Measurements from ENCODE around the gene LDLRAD4. TPM values are rescaled to one million over a fixed set of nuclear protein-coding genes. Genes with fewer than 3 reads are reported as not detected.

LDLRAD4 gene
- total RNA-seq, 1 experiment from 2014 or later, result not detected

- no peak for DNase-seq (ENCODE audit: low read depth)
These were observed 285.3 kb downstream of the LDLRAD4 start for GRCh38 chr18:13503836-13504235.

- DNase-seq (ENCODE audit: low read depth), result no peak
These were observed 287.3 kb downstream of the LDLRAD4 start for GRCh38 chr18:13505780-13506345.

DNA sequence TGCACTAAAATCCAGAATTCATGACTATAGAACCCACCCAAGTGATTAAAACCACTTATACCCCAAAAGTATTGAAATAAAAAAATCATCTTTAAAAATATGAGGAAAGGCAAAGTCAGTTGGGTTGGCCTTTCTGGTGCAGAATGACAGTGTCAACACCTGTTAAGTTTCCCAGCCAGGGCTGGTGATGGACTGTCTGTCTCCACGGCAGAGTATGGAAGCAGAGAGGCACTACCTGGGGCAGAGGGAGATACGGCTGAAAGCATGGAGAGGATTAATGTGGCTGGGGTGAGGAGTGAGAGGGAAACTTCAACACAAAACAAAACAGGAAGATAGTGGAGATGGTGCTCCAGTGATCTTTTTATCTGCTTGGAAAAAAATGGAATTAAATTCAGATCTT is 292.0 kb downstream of the LDLRAD4 start:
- DNase-seq (ENCODE audit: low read depth), result no peak

- no peak for DNase-seq (ENCODE audit: low read depth)
These were observed 293.5 kb downstream of the LDLRAD4 start for GRCh38 chr18:13511961-13512577.

GRCh38 chr18:13513021-13513420 is 294.5 kb downstream of the LDLRAD4 start:
- no peak for DNase-seq (ENCODE audit: low read depth)

DNA sequence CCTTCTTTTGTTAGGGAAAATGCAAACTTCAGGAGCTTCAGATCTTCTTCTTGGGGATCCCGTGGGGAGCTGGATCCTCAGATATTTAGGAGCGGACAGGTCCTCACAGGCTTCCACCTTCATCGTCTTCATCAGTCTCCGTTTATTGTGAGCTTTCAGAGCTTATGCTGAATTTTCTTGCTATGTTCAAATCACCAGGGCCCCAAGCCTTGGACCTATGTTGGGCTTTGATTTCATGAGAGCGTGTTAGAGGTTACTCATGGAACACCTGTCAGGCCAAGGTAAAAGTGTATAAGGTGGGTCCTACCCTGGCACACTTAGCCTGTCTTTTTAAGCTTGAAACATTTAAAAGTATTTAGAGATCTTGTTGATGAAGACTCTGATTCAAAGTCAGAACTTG is 294.9 kb downstream of the LDLRAD4 start:
- no peak for DNase-seq (ENCODE audit: low read depth)

DNA sequence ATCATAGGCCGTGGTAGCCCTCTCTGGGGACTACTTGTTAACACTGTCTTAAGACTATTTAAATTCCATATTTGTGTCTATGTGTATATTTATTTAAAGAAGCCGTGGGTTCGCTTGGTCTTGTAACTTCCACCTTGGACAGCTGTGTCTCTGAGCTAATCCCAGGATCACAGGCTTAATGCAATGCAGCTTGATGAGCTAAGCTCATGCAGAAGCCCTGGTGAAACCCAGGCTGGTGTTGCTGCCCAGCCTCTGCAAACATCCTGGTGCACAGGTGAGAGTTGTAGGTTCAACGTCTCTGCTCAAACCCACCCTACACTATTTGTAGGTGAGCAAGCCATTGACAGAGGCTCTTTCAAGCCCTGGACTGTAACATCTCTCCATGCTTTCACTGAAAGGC is 296.0 kb downstream of the LDLRAD4 start:
- DNase-seq (ENCODE audit: low read depth), result no peak

GRCh38 chr18:13516855-13517254 is 298.3 kb downstream of the LDLRAD4 start:
- no peak for DNase-seq (ENCODE audit: low read depth)

- DNase-seq (ENCODE audit: low read depth), result no peak
These were observed 298.8 kb downstream of the LDLRAD4 start for GRCh38 chr18:13517369-13517768.

GRCh38 chr18:13518382-13518781 is 299.8 kb downstream of the LDLRAD4 start:
- DNase-seq (ENCODE audit: low read depth), result no peak

- no peak for DNase-seq (ENCODE audit: low read depth)
These were observed 301.7 kb downstream of the LDLRAD4 start for GRCh38 chr18:13520306-13520705.

- no peak for DNase-seq (ENCODE audit: low read depth)
These were observed 302.2 kb downstream of the LDLRAD4 start for GRCh38 chr18:13520741-13521140.

DNA sequence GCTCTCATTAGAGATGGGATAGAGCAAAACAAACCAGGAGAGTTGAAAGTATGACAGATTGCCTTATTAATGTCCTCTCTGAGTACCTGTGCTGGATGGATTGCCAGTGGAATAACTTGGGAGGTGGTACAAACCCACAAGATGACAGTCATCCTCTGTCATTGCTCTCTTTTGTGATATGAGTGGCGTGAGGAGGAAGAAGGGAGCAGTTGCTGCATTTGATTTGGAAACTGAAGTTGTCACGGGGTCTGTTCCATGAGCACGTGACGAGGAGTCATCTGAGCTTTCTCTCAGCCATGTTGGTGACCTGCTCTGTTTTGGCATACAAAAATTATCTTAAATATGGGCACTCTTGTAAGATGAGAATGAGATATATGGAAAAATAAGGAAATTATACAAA is 302.9 kb downstream of the LDLRAD4 start:
- DNase-seq (ENCODE audit: low read depth), result no peak

DNA sequence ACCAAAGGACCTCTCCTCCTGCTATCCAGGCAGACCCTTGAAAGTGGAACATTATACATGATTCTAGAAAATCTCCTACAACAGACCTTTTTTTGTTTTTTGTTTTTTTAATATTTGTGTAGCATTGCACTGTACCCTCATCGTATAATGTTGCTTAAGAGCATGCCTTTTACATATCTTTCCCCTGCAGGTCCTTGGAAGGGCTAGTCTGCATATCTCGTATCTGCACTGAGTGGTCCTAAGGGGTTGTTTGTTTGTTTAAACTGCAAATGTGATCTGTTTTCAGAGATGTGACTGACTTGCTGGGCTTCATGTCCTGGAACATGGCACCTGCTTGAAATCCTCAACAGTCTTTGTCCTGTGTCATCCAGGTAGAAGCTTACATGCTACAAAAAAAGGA is 303.7 kb downstream of the LDLRAD4 start:
- no peak for DNase-seq (ENCODE audit: low read depth)

DNA sequence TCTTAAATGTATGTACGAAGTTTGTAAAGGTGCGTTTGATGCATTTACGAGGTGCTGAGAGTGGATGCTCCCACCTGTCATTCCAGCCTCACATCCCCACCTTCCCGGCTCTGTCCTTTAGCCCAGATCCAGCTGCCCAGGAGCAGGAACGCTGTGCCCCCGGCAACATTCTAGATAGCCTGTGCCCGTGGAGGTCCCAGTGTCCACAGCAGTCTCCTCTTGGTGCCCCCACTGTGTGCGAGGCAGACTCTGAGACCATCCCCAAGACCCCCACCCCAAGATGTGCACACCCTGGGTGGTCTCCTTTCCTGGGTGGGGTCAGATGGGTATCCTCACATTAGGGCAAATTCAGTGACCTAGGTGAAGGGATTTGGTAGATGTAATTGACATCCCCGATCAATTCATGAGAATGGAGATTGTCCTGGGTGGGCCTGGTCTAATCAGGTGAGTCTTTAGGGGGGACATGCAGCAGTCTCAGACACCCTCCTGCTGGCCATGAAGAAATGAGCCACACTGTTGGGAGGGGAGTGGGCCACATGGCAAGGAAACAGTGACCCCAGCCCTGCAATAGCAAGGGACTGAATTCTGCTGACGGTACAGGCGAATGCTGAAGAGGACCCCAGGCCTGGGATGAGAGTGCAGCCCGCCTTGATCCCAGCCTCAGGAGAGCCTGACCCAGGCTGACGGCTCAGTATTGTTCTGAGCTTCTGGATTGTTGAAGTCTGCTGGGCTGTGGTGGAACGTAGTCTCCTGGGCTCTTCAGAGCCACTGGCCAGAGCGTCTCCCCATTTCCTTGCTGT is 304.5 kb downstream of the LDLRAD4 start:
- DNase-seq (ENCODE audit: low read depth), result no peak

- no peak for DNase-seq (ENCODE audit: low read depth)
These were observed 305.5 kb downstream of the LDLRAD4 start for GRCh38 chr18:13524054-13524453.

- no peak for DNase-seq (ENCODE audit: low read depth)
These were observed 306.3 kb downstream of the LDLRAD4 start for GRCh38 chr18:13524811-13525210.

GRCh38 chr18:13525381-13526029 is 306.9 kb downstream of the LDLRAD4 start:
- DNase-seq (ENCODE audit: low read depth), result no peak

GRCh38 chr18:13526519-13526918 is 308.0 kb downstream of the LDLRAD4 start:
- no peak for DNase-seq (ENCODE audit: low read depth)

DNA sequence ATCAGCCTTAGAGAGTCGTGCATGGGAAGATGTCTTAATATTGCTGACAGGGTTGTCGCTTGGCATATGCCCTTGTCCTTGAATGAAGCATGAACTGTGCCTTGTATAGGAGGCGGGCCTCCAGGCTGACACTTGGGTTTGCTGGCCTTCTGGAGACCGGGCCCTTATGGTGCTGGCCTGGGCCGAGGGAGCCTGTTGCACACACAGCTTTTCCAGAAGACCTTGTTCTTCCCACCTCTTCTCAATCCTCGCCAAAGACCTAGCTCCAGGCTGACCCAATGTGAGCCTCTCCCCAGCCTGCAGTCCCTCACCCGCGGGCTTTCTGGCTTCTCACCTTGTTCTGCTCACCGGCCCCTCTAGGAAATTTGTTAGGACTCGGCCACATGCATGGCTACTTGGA is 308.7 kb downstream of the LDLRAD4 start:
- DNase-seq (ENCODE audit: low read depth), result no peak

GRCh38 chr18:13527730-13528129 is 309.2 kb downstream of the LDLRAD4 start:
- no peak for DNase-seq (ENCODE audit: low read depth)

DNA sequence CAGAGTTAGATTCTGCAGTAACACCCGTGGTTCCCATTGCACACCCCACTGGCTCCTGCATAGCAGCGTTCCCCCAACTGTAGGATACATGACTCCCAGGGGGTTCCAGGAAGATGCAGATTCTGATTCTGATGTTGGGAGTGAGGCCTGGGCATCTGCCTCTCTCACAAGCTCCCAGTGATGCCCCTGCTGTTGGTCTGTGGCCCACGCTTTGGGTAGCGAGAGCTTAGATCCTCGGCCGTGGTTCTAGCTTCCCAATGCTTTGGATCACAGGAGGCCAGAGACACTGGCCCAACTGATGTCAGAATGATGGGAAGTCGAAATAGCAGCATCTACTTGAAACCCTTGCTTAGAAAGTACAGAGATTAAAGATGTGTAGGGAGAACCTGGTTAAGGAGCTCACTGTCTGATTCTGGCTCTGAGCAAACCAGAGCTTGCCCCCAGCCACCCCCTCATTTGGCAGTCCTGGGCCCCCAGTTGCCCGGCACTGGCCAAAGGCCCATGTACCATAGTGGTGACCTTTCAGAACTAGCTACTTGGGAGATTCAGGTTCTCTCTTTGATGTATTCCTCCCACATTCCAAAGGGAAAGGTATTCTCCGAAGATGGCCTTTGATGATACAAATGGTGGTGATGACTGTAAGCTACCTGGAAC is 310.3 kb downstream of the LDLRAD4 start:
- DNase-seq (ENCODE audit: low read depth), result no peak
